DMS 273 treated with DMSO at 0.1 percent for 48 hours (cell line): ENCODE measurements around the gene CYP2B6.
"Not testable (repeated sequence)": the region's sequence is repeated elsewhere in the genome, so short reads cannot be mapped to it uniquely, and the experiment has no call there.

ENCODE experiments used
- DNase-seq: peaks from one replicate; lab custom pipeline; 2025; lab: John Stamatoyannopoulos, UW

Gene CYP2B6

DNA sequence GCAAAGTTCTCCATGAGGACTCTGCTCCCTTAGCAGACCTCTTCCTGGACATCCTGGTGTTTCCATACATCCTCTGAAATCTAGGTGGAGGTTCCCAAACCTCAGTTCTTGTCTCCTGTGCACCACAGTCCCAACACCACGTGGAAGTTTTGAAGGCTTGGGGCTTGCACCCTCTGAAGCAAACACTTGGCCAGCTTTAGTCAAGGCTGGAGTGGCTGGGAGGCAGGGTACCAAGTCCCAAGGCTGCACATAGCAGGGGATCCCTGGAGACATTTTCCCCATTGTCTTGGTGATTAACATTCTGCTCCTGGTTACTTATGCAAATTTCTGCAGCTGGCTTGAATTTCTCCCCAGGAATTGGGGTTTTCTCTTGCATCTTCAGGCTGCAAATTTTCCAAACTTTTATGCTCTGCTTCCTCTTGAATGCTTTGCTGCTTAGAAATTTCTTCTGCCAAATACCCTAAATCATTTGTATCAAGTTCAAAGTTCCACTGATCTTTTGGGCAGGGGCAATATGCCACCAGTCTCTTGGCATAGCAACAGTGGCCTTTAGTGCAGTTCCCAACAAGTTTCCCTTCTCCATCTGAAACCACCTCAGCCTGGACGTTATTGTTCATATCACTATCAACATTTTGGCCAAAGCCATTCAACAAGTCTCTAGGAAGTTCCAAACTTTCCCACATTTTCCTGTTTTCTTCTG, 10.2 kb upstream of the CYP2B6 start:
- not testable (repeated sequence) for DNase-seq

DNA sequence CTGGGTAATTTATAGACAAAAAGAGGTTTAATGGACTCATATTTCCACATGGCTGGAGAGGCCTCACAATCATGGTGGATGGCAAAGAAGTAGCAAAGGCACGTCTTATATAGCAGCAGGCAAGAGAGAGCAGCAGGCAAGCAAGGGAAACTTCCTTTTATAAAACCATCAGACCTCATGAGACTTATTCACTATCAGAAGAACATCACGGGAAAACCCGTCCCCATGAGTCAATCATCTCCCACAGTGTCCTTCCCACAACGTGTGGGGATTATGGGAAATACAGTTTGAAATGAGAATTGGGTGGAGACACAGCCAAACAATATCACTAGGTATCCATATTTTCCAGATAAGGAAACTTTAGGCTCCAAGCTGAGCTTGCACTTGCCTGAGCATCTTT, 9.5 kb upstream of the CYP2B6 start:
- no peak for DNase-seq

DNA sequence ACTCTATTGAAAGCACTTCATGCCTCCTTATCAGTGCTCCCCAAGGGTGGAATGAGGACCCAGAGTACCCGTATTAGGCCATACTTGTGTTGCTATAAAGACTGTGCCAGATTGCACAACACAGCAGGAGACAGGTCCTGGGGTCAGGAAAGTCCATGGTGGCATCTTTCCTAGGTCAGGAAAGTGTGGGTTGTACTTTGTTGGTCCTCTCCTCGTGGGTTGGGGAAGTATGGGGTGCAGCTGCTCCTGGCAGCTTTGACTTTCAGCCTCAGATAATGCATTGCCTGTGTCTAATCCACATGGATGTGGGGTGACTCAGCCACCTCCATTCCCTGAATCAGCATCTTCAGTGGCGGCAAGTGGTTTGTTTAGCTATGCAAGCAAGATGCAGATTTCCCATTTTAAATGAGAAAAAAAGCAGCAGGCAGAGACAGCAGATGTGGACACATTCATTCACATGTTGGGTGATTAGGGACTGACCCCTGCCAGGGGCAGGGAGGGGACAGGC, 8.4 kb upstream of the CYP2B6 start:
- DNase-seq = no peak

DNA sequence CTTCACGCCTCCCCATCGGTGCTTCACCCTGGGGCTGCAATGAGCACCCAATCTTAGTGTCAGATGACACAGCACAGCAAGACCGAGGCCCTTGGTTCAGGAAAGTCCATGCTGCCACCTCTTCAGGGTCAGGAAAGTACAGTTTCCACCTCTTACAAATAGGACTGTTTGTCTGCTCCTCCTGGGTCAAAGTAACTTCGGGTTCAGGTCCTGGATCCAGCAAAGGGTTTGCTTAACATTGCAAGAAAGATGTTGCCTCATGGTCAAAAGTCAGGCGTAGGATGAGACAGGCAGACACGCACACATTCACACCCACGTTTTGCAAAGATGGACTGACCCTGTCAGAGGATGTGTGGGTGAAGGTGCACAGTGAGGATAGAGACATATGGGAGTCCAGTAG, 1.6 kb upstream of the CYP2B6 start:
- no peak for DNase-seq

GRCh38 chr19:40995355-40995754, 4.3 kb downstream of the CYP2B6 start:
- no peak for DNase-seq

GRCh38 chr19:40999018-40999417, 7.9 kb downstream of the CYP2B6 start:
- not testable (repeated sequence) for DNase-seq

DNA sequence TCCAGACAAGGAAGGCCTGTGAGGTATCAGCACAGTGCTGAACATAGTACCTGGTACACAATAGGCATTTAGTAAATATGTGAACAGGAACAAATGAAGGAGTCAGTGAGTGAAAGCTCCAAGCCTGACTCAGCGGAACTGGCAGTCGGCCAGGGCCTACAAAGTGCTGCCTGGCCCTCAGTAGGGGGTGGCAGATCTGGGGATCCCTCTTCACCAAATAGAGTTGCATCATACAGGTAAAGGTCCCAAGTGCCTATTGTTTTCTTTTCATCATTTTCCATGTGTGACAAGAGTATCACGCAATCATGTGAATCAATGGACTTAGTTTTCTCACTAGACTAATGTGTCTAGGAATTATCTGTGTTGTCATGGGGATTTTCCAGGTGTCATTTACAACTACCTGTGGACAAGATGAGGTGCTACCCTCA, 9.2 kb downstream of the CYP2B6 start:
- DNase-seq = no peak

DNA sequence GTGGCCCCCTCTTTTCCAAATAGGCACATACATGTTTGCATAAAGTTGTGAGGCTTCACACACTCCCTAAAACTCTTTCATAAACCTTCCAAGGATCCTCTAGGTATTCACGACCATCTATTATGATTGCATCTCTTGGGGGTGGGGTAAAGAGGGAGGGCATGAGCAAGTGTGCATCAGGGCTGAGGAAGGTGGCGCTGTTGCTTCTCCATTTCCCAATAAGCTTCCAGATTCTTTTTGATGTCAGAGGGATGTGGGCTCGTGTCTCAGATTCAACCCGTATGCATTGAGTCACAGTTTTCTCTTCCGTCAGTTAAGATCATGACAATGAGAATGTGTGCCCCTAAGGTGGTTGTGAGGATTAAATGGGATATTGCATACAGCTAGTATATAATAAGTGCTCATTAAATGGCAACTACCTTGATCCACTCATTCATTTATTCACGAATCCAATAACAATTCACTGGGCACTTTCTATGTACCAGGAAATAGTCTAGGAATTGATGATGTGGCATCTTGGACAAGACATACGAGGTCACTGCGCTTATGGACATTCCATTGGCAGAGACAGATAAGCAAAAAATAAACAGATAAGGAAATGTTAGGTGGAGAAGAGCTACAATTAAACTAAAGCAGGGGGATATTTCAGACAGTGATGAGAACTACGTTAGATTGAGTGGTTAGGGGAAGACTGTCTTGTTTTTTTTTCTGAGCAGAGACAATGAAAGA, 10.3 kb downstream of the CYP2B6 start:
- DNase-seq = no peak

DNA sequence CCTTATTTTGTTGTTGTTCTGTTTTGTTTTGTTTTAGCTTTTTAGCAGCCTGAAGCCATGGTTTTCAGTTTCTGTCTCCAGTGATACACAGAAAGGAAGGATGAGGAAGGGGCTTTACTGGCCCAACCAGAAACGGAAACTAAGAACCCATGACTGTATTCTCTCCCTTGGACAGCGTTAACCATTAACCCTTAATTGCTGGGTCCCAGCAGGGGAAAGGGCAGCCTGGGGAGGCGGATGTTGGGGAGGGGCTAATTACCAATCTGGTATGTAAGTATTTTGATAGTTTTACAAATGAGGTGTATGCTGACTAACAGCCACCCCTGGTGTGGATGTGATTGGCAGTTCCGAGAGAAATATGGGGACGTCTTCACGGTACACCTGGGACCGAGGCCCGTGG, 12.6 kb downstream of the CYP2B6 start:
- DNase-seq = not testable (repeated sequence)

DNA sequence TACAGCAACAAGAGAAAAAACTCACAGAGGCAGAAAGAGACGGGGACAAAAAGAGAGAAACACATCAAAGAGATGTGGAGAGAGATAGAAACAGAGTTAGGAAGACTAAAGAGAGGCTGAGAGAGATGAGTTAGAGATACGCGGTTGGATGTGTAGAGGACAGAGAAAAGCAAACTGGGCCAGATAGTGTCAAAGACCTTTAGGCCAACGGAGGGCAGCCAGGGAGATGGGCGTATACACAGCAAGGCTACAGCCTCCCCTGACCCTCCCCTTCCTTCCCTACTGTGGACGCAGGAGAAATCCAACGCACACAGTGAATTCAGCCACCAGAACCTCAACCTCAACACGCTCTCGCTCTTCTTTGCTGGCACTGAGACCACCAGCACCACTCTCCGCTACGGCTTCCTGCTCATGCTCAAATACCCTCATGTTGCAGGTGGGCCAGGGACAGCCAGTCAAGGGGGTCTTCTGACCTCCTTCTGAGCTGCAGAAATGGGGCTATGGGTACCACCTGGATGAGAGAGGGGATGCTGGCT, 18.7 kb downstream of the CYP2B6 start:
- no peak for DNase-seq

GRCh38 chr19:41013359-41013758, 22.3 kb downstream of the CYP2B6 start:
- no peak for DNase-seq

GRCh38 chr19:41014643-41015042, 23.6 kb downstream of the CYP2B6 start:
- DNase-seq = no peak

GRCh38 chr19:41016488-41017071, 25.5 kb downstream of the CYP2B6 start:
- no peak for DNase-seq

DNA sequence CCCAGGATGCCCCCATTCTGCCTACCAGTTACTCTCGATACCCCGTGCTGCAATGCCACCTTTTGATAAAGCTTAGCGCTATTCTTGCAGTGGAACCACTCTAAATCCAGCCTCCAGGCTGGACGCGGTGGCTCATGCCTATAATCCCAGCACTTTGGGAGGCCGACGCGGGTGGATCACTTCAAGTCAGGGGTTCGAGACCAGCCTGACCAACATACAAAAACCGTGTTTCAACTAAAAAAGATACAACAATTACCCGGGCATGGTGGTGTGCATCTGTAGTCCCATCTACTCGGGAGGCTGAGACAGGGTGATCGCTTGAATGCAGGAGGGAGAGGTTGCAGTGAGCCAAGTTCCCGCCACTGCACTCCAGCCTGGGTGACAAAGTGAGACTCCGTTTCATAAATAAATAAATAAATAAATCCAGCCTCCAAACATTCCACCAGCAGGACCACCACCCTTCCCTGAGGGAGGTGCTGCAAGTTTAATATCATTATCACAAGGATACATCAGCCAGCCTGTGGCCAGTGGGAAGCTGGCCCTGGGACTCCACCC, 27.7 kb downstream of the CYP2B6 start:
- DNase-seq = no peak

- no peak for DNase-seq
Observed at GRCh38 chr19:41019346-41019745, 28.3 kb downstream of the CYP2B6 start.

DNA sequence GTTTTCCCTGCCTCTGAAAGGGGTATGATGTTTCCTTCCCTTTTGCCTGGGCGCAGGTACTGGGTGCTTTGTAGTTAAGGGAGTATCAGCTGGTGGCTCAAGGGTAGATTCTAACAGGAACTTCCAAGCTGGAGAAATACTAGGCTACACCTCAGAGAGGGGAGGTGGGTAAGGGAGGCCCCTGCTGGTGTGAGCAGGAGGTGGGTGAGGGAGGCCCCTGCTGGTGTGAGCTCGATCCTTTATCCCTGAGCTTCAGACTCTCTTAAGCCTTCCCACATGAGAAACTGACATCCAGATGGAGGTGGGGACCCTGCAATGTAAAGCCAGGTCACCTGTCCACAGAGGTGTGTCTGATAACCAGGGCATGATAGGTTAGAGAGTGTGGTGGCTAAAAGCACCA, 32.1 kb downstream of the CYP2B6 start:
- DNase-seq = no peak

- no peak for DNase-seq
Observed at GRCh38 chr19:41025411-41025810, 34.3 kb downstream of the CYP2B6 start.

DNA sequence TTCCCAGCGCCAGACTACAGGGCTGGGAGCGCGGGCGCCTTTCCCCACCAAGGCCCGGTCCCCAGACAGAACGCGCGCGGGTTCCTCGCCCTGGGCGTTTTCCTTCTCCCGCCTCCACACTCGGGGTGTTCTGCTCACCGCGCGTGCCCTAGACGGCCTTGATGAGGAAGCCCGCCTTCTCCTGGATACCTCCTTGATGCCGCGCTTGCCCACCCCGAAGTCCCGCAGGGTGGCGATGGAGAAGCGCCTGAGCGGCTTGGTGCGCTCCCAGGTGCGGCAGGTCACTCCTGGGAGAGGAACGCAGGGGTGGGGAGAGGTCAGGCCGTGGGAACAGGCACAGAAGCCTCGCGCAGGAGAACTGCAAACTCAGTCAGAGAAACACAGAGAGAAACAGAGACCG, 34.8 kb downstream of the CYP2B6 start:
- DNase-seq = no peak

GRCh38 chr19:41027273-41027967, 36.3 kb downstream of the CYP2B6 start:
- DNase-seq = no peak

GRCh38 chr19:41029524-41030432, 38.7 kb downstream of the CYP2B6 start:
- DNase-seq = no peak

DNA sequence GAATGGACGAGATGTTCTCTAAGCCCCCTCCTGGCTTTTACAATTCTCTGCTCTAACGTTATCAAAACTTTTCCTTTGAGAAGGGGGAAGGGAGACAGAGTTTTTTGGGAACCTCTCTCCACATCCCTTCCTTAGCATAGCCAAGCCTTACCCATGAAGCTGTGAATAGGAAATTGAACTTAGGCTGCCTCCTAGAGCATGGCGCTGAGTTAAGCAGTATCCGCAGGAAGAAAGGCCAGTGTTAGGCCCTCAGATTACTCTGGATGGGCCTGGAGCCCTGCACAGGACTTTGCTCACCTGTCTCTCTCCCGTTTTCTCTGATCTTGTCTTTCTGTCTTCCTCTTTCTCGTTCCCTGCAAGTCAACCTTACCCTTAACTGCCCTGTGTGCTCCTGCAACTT, 39.6 kb downstream of the CYP2B6 start:
- no peak for DNase-seq
